Stimulated activated CD4-positive, alpha-beta T cell treated with anti-CD3 and anti-CD28 coated beads, TNF-alpha, amount 100 ng/mL, for 4 hours (primary cell): Measurements from ENCODE around the gene PDE4A.
A peak's percentile ranks its signal among the peaks of the same experiment; 100 is the strongest.

Experiments used
- DNase-seq, 3 experiments: peaks; one replicate each; pipeline ENCODE4 v3.0.0-alpha.2; 2020; ENCODE audit warnings: low read depth in 3 of 3

PDE4A gene

DNA sequence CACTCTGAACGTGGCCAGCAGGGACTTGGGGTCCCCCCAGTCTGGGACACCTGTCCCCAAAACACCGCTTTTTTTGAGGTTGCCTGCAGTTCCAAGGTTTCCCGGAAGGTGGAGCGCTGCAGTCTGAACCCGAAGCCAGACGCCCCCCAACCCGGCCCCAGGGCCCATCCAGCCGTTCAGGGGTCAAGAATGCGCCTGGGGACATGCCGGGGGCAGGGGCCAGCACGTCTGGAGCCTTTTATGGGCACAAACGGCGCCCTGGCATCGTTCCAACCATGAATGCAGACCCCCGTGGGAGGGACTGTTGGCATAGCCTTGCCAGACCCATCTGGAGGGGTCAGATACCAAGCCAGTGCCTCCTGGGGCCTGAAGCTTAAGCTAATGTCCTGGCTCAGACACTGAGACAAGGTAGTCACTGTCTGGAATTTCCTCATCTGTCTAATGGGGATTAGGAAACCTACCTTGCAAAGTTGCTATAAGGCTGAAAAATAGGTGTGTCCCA lies 90.0 kb downstream of the PDE4A start:
- DNase-seq, result peak; percentile 32 to 38 (median 37)

DNA sequence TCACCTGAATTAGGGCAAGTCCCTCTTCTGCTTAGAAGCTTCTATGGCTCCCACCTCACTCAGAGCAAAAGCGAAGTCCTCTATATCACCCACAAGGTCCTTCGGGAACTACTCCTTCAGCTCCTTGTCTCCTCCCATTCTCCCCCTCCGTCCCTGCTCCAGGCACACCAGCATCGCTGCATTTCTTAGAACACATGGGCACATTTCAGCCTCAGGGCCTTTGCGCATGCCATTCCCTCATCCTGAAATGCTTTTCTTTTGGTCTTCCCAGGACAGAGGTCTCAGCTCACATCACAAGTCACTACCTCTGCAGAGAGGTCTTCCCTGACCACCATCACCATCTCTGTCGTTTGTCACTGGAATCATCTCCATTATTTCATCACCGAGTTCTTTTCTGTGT lies 92.9 kb downstream of the PDE4A start:
- DNase-seq, result no peak

DNA sequence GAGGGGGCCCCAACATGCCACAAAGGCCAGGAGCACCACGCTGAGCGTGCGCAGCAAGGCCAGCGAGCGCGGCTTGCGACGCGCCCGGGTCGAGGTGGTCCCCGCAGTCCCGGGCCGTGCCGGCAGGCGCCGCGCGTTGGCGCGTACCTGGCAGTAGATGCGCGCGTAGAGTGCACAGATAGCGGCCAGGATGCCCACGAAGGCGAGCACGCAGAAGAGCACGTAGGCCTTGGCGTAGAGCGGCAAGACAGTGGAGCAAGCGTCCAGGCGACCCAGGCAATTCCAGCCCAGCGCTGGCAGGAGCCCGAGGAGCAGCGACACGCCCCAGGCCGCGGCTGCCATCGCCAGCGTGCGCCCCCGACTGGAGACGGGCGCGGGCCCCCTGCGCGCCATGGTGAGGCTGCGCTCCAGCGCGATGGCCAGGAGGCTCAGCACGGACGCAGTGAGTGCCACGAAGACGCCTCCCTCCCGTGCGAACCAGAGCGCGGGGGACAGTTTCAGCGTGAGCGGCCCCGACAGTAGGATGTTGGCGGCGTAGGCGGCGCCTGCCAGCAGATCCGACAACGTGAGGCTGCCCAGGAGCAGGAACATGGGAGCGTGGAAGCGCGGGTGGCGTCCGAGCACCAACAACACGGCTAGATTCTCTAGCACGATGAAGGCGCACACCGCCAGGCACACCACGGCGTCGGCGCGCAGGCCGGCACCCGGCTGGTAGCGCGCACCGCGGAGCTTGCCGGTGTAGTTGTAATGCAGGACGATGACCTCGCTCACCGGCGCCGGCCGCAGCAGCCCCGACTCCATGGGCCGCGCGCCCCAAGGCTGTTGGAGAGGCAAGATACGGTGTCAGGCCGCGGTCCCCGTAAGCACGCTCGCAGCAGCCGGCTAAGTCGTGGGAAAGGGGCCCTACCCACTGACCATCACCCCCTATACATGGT lies 94.1 kb downstream of the PDE4A start:
- no peak for DNase-seq

DNA sequence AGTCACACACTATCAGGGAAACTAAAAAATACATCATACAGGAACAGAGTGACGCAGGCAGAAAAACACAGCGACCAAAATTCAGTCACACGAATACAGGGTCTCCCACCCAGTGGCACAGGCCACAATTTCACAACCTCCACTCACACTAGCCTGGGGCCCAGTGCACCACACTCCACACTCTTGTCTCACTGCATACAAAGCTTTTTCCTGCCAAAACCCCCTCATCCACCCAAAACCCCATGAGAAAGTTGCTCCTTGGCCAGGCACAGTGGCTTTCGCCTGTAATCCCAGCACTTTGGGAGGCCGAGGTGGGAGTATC lies 95.7 kb downstream of the PDE4A start:
- no peak for DNase-seq

DNA sequence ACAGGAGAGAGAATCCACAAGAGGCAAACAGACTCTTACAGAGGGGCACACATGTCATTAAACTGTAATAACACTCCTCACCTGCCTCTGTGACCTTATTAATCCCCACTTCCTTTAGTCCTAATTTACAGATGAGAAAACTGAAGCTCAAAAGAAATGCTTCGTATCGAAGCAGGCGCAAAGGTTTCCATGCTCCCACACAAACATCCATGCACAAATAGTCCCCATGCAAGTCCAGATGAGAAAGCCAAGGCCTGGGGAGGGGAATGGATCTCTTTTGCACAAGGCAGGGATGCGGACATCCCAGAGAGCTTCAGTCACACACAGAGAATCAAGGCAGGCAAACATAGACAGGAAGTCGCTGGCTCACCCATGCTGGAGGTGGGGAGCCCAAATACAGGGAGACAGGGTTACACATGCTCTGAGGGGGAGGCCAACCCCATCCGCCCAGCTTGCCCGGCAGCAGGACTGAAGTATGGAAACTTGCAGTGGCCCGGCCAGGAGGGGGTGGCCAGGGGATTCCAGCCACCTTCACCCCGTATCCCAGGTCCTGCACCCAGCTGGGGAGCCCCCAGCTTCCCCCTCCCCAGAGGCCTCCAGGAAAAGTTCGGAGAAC lies 96.4 kb downstream of the PDE4A start:
- DNase-seq, result no peak

DNA sequence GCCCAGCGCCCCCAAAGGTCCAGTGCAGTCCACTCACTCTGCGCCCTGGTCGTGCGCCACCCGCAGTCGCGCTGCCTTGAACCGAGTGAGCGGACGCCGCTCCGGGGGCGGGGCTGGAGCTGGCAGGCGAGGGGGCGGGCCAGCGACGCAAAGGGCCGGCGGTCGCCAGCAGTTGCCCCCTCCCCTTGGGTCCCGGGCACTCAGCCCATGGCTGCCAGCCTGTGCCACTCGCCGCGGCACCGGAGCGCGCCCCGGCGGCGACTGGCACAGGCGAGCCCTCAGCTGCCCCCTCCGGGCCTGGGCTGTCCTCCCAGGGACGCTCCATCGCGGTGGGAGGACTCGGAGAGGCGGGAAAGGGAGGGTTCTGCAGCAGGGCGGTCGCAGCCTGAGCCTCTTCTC lies 97.0 kb downstream of the PDE4A start, which contains the start of gene S1PR5:
Gene S1PR5 (minus strand): TSS at position 87 of the 399 bp plus-strand sequence. CDS start 2,436 bp downstream, outside the sequence.
- no peak for DNase-seq

DNA sequence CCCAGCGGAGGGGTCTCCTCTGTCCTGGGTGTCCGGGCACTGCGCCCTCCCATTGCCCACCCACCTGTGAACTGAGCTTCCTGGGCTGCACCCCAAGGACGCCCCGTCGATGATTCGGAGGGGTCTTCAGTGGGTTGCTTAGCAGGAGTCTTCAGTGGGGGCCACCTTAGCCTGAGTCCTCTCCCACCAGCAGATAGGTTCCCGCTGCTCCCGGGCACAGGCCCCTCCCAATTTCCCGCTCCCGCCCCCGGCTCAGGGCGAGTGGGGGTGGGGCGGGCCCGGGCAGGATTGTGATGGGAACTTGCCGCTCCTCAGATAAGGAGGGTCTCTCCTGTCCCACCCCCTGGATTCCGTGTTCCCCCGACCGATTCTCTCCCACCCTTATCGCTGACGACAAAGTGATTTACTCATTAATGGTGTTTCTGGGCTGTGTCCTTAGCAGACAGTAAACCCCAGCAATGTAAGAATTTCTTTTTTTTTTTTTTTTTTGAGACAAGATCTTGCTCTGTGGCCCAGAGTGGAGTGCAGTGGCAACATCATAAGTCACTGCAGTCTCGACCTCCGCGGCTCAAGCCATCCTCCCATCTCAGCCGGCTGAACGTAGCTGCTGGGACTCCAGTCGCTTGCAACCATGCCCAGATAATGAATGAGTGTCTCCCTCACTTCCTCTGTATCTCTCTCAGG lies 97.6 kb downstream of the PDE4A start:
- DNase-seq, result no peak

DNA sequence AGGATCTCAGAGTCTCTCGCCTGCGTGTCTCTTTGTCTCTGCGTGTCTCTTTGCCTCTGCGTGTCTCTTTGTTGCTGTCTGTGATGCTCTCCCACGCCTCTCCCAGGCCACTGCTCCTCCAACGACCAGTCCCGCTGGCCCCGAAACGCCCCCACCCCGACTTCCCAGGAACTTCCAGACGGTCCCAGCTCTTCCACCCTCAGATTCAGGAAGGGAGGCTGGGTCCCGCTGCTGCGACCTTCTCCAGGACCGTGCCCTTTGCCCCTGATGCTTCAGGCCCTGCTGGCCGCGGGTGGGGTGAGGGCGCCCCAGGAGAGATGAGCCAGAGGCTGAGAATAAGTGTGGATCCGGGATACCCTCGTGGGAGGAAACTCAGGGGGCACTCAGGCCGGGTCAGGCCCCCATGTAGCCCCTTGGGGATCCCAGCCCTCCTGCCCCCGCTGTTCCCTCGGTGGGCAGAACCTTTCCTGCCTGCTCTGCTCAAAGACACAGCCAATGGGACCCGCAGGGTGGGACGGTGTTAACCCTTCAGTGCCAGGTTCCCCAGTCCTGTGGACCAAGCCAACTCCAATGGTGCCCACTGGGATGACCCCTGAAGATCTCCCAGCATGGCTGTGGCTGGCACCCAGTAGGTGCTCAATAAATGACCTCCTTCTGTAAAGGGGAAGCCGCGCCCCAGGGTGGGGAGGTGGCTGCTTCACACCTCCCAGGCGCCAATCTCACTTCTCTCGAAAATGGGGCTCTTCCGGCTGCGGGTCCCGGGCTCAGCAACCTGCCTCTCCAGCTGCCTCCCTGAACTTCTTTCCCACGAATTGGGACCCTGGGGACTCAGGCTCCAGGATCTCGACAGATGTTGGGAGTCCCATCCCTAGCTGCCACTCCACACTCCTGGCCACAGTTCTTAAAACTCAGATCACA lies 98.4 kb downstream of the PDE4A start:
- DNase-seq, result no peak
